Body of pancreas (tissue), 4 donors: ENCODE data around the gene LARP1.

Experiments
- CTCF ChIP-seq, 7 experiments: fragments of 450-650 bp in 4 of 7; fragments of 200-600 bp in 3 of 7; sonication (generic) in 3 of 7; IDR thresholded peaks; one replicate each; pipeline ENCODE4 v1.5.1; 2016 to 2019; ENCODE audit warnings: antibody characterized with exemption in 7 of 7
- POLR2A ChIP-seq, 3 donors: fragments of 450-650 bp; IDR thresholded peaks; one replicate each; pipeline ENCODE4 v1.6.1; 2016; ENCODE audit warnings: antibody characterized with exemption in 3 of 3, mild to moderate bottlenecking in 2 of 3

- TF ChIP-seq CTCF (IDR thresholded peaks at IDR 0.05) (no peak), POLR2A (IDR thresholded peaks at IDR 0.05) (no peak)
These were observed 60.6 kb downstream of the LARP1 start for GRCh38 chr5:154815684-154816247.
